Neutrophil (primary cell): ENCODE measurements around the gene SAMD11.
A peak's percentile ranks its signal among the peaks of the same experiment; 100 is the strongest.

Source experiments
- H3K27ac ChIP-seq: fragments of 200-600 bp; sonication (generic); 2 replicates; pipeline ENCODE4 v1.5.1; 2016; ENCODE audit warnings: mild to moderate bottlenecking, moderate library complexity
- H3K27me3 ChIP-seq: fragments of 200-600 bp; sonication (generic); 2 replicates; pipeline ENCODE4 v1.6.0; 2016; ENCODE audit warnings: mild to moderate bottlenecking
- H3K36me3 ChIP-seq: fragments of 200-600 bp; sonication (generic); 2 replicates; pipeline ENCODE4 v1.5.1; 2017
- H3K4me1 ChIP-seq, 2 experiments: fragments of 200-600 bp in 1 of 2; sonication (generic) in 1 of 2; 1 replicate in 1 of 2; 2 replicates in 1 of 2; pipeline versions ENCODE4 v1.5.1 to v1.6.1; 2013 to 2016; ENCODE audit warnings: low read depth in 1 of 2, low read length in 1 of 2, mild to moderate bottlenecking in 1 of 2, moderate library complexity in 1 of 2; ENCODE audit not compliant: control insufficient read depth in 1 of 2, insufficient read depth in 1 of 2
- H3K4me3 ChIP-seq, 2 experiments: fragments of 200-600 bp in 1 of 2; sonication (generic) in 1 of 2; 1 replicate in 1 of 2; 2 replicates in 1 of 2; pipeline ENCODE4 v1.5.1; 2013 to 2016; ENCODE audit warnings: low read depth in 1 of 2, low read length in 1 of 2, mild to moderate bottlenecking in 1 of 2, moderate library complexity in 1 of 2
- H3K9me3 ChIP-seq: fragments of 200-600 bp; sonication (generic); 2 replicates; pipeline ENCODE4 v1.5.1; 2016
- CTCF ChIP-seq: fragments of 200-600 bp; sonication (generic); IDR thresholded peaks from 2 replicates; pipeline ENCODE4 v1.5.1; 2016; ENCODE audit warnings: antibody characterized with exemption

SAMD11 gene

GRCh38 chr1:967466-968343 lies 44.0 kb downstream of the SAMD11 start:
- Histone ChIP-seq H3K27ac (no peak overlapping the region), H3K36me3 (no peaks in the 10 kb centered on the region), H3K9me3 (no peaks in the 10 kb centered on the region), H3K4me1 (peaks cover 13% of the 10 kb centered on the region in 2 experiments), H3K27me3 (peaks cover 84% of the 10 kb centered on the region), H3K4me3 (peak overlapping the region in 1 of 2 experiments; percentile 67)
- no peak for TF ChIP-seq CTCF

DNA sequence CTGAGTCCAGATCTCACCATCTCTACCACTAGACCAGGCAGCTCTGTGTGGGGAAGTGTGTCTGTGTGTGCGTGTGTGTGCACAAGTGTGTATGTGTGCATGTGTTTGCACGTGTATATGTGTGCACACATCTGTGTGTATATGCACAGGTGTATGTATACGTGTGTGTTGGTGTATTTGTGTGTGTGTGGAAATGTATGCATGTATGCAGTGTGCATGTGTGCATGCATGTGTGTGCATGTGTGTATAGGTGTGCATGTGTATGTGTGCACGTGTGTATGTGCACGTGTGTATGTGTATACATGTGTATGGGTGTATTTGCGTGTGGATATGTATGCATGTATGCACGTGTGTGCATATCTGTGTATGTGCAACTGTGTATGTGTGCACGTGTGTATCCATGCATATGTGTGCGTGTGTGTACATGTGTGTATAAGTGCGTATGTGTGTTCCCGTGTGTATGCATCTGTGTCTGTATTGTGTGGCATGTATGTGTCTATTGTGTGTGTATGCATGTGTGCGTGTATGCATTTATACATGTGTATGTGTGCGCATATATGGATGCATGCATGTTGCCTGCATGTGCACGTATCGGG lies 45.6 kb downstream of the SAMD11 start:
- no peaks in the 10 kb centered on the region for H3K36me3 ChIP-seq
- H3K4me3 ChIP-seq: no peak overlapping the region
- TF ChIP-seq CTCF: no peak
- H3K27ac ChIP-seq: no peak overlapping the region
- H3K4me1 ChIP-seq: peaks cover 13% of the 10 kb centered on the region in 2 experiments
- H3K27me3 ChIP-seq: peaks cover 97% of the 10 kb centered on the region
- no peaks in the 10 kb centered on the region for H3K9me3 ChIP-seq

DNA sequence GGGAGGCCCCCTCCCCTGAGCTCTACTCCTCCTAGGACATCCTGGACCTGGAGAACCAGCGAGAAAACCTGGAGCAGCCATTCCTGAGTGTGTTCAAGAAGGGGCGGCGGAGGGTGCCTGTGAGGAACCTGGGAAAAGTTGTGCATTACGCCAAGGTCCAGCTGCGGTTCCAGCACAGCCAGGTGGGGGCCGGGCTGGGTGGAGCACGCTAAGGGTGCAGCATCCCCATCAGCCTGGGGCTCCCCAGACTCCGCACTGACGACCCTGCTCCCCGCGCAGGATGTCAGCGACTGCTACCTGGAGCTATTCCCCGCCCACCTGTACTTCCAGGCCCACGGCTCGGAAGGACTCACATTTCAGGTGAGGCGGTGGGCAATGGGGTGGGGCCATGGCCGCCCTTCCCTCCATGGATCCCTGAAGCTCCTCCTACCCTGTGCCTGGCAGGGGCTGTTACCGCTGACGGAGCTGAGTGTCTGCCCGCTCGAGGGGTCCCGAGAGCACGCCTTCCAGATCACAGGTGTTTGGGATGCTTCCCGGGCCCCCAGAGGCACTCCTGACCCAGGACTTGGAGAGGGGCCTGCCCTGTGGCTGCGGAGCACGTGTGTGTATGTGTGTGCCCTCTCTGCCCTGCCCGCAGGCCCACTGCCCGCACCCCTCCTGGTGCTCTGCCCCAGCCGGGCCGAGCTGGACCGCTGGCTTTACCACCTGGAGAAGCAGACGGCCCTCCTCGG lies 46.7 kb downstream of the SAMD11 start:
- Histone ChIP-seq H3K9me3 (no peaks in the 10 kb centered on the region), H3K36me3 (no peaks in the 10 kb centered on the region), H3K27me3 (peaks cover 100% of the 10 kb centered on the region), H3K4me1 (peaks cover 13% of the 10 kb centered on the region in 2 experiments), H3K4me3 (no peak overlapping the region), H3K27ac (no peak overlapping the region)
- TF ChIP-seq CTCF: no peak

GRCh38 chr1:970973-971730 lies 47.4 kb downstream of the SAMD11 start:
- H3K27me3 ChIP-seq: peaks cover 100% of the 10 kb centered on the region
- H3K9me3 ChIP-seq: no peaks in the 10 kb centered on the region
- H3K4me3 ChIP-seq: no peak overlapping the region
- H3K36me3 ChIP-seq: no peaks in the 10 kb centered on the region
- TF ChIP-seq CTCF: no peak
- no peak overlapping the region for H3K27ac ChIP-seq
- H3K4me1 ChIP-seq: peaks cover 12 to 14% of the 10 kb centered on the region in 2 experiments
